ENCODE data around the gene NFKBIZ. TPM values are rescaled to one million over a fixed set of nuclear protein-coding genes. Genes with fewer than 3 reads are reported as not detected.

The NFKBIZ gene
- total RNA-seq, 1 experiment from 2014 or later = 63.0 TPM

DNA sequence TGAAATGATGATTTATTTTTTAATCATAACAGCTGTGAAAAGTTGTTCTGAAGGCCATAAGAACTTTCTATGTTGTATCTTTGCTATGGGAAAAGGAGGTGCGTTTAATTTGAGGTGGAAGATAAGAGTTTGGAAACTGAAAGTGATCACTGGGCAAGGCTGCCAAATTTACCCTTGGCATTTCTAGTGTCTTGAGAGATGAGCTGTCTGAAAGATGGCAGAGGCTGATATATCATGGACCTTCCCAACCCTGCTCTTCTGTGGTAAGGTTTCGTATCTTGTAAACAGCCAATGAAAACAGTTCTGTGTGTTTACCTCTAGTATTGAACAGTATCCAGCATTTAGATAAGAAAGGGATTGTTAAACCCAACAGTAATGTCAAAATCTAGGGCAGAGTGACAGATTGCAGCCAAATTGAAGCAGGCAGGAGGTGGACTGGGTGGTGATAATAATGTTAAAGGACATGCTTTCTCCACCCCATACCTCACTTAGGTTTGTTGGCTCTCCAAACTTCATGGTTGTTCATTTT lies 15.8 kb upstream of the NFKBIZ start:
- no peaks in the 10 kb centered on the region for H3K9me2 ChIP-seq (replicated peaks; ENCODE audit: low read length)
- no peaks in the 10 kb centered on the region for H4K20me1 ChIP-seq (ENCODE audit: low read length)
- H3K9me3 ChIP-seq (ENCODE audit: low read length) = no peaks in the 10 kb centered on the region
- H3F3A ChIP-seq (ENCODE audit: low read length, unreplicated experiment) = no peaks in the 10 kb centered on the region
- H3K27me3 ChIP-seq (ENCODE audit: low read length) = no peaks in the 10 kb centered on the region
- no peaks in the 10 kb centered on the region for H3K36me3 ChIP-seq (ENCODE audit: low read depth, low read length)
- intact Hi-C loops (cut with micrococcal nuclease) = no loop called here
- ChIA-PET CTCF (no interaction called here), POLR2A (ENCODE audit: unreplicated experiment) (no interaction called here)
- no peak overlapping the region for H3K4me3 ChIP-seq (ENCODE audit: low read length)
- H3K4me2 ChIP-seq (ENCODE audit: low read length) = no peak overlapping the region
- peaks cover 2% of the 10 kb centered on the region; the same call in 1 of the 2 replicates for H3K79me2 ChIP-seq (ENCODE audit: low read length)
- H3K9ac ChIP-seq (ENCODE audit: low read length) = no peak overlapping the region
- TF ChIP-seq, protein P1, sequence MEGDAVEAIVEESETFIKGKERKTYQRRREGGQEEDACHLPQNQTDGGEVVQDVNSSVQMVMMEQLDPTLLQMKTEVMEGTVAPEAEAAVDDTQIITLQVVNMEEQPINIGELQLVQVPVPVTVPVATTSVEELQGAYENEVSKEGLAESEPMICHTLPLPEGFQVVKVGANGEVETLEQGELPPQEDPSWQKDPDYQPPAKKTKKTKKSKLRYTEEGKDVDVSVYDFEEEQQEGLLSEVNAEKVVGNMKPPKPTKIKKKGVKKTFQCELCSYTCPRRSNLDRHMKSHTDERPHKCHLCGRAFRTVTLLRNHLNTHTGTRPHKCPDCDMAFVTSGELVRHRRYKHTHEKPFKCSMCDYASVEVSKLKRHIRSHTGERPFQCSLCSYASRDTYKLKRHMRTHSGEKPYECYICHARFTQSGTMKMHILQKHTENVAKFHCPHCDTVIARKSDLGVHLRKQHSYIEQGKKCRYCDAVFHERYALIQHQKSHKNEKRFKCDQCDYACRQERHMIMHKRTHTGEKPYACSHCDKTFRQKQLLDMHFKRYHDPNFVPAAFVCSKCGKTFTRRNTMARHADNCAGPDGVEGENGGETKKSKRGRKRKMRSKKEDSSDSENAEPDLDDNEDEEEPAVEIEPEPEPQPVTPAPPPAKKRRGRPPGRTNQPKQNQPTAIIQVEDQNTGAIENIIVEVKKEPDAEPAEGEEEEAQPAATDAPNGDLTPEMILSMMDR (conservative IDR thresholded peaks at IDR 0.05; ENCODE audit: low read depth, low read length) = no peak
- peaks cover 18% of the 10 kb centered on the region for H3K4me1 ChIP-seq (ENCODE audit: insufficient read depth, low read length)
- BruUV-seq (replicated peaks) = no TSS peak
- ATAC-seq (no peak), DNase-seq (no peak)
- H3K27ac ChIP-seq (ENCODE audit: low read length) = no peak overlapping the region
- H2AFZ ChIP-seq (ENCODE audit: low read length) = no peak overlapping the region

DNA sequence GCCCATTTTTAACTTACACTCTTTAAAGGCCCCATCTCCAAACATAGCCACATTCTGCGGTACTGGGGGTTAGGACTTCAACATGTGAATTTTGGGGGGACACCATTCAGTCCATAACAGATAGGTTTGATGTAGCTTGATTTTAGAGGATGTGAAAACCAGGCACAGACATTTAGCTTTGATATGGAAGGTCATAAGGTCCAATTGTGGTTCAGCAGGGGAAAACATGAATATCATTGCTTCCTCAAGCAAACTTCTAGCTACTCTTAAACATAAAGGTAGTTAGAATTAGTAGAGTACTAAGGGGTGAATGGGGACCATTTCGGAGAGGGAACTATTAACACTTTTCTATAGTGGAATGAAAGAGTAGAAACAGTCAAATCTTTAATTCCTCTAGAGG lies 13.6 kb upstream of the NFKBIZ start:
- H3F3A ChIP-seq (ENCODE audit: low read length, unreplicated experiment) = no peaks in the 10 kb centered on the region
- H3K4me2 ChIP-seq (ENCODE audit: low read length) = no peak overlapping the region
- H3K79me2 ChIP-seq (ENCODE audit: low read length) = no peaks in the 10 kb centered on the region
- no TSS peak for BruUV-seq (replicated peaks)
- no peak overlapping the region for H3K27ac ChIP-seq (ENCODE audit: low read length)
- H4K20me1 ChIP-seq (ENCODE audit: low read length) = no peaks in the 10 kb centered on the region
- H3K27me3 ChIP-seq (ENCODE audit: low read length) = no peaks in the 10 kb centered on the region
- H3K36me3 ChIP-seq (ENCODE audit: low read depth, low read length) = no peaks in the 10 kb centered on the region
- H3K9ac ChIP-seq (ENCODE audit: low read length) = no peak overlapping the region
- no peak overlapping the region for H2AFZ ChIP-seq (ENCODE audit: low read length)
- intact Hi-C loops (cut with micrococcal nuclease) = no loop called here
- ChIA-PET POLR2A (ENCODE audit: unreplicated experiment) (no interaction called here), CTCF (no interaction called here)
- DNase-seq (no peak), ATAC-seq (no peak)
- peaks cover 8% of the 10 kb centered on the region; the same call in 1 of the 2 replicates for H3K4me1 ChIP-seq (ENCODE audit: insufficient read depth, low read length)
- no peaks in the 10 kb centered on the region for H3K9me3 ChIP-seq (ENCODE audit: low read length)
- TF ChIP-seq, protein P1 (conservative IDR thresholded peaks at IDR 0.05; ENCODE audit: low read depth, low read length) = no peak
- TF ChIP-seq EZH2 (IDR thresholded peaks at IDR 0.05; ENCODE audit: low read length, unreplicated experiment) (no peak), EZH2phosphoT487 (IDR thresholded peaks at IDR 0.05; ENCODE audit: borderline replicate concordance, low read length) (no peak)
- H3K4me3 ChIP-seq (ENCODE audit: low read length) = no peak overlapping the region
- H3K9me2 ChIP-seq (replicated peaks; ENCODE audit: low read length) = no peaks in the 10 kb centered on the region

DNA sequence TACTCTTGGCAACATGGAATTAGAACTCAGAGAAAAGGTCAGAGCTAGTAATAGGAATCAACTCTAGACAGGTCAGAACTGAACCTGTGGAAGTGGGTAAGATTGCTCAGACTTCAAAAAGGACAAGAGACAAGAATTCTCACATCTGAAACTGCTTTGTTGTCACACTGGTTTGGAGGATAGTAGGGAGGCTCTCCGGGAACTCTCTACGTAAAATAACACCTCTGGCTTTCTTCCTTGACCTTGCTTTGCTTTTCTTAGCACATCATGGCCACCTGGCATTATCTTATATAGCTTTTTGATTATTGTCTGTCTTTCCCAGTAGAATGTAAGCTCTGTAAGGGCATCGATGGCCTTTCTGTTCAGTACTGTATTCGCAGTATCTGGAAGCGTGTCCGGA lies 13.2 kb upstream of the NFKBIZ start:
- no peak for ATAC-seq
- Histone ChIP-seq H3K4me1 (ENCODE audit: insufficient read depth, low read length) (peaks cover 8% of the 10 kb centered on the region; the same call in 1 of the 2 replicates), H3K4me2 (ENCODE audit: low read length) (no peak overlapping the region), H3K27me3 (ENCODE audit: low read length) (no peaks in the 10 kb centered on the region), H3F3A (ENCODE audit: low read length, unreplicated experiment) (no peaks in the 10 kb centered on the region), H3K79me2 (ENCODE audit: low read length) (no peaks in the 10 kb centered on the region), H4K20me1 (ENCODE audit: low read length) (no peaks in the 10 kb centered on the region), H3K36me3 (ENCODE audit: low read depth, low read length) (no peaks in the 10 kb centered on the region), H3K9ac (ENCODE audit: low read length) (no peak overlapping the region), H3K4me3 (ENCODE audit: low read length) (no peak overlapping the region), H3K9me2 (replicated peaks; ENCODE audit: low read length) (no peaks in the 10 kb centered on the region), H3K27ac (ENCODE audit: low read length) (no peak overlapping the region), H3K9me3 (ENCODE audit: low read length) (no peaks in the 10 kb centered on the region), H2AFZ (ENCODE audit: low read length) (no peak overlapping the region)
- DNase-seq = no peak
- BruUV-seq (replicated peaks) = no TSS peak
- CTCF ChIA-PET = no interaction called here
- intact Hi-C loops (cut with micrococcal nuclease) = no loop called here
- TF ChIP-seq EZH2phosphoT487 (IDR thresholded peaks at IDR 0.05; ENCODE audit: borderline replicate concordance, low read length) = no peak
- TF ChIP-seq, protein P1 (conservative IDR thresholded peaks at IDR 0.05; ENCODE audit: low read depth, low read length) = no peak
- TF ChIP-seq EZH2 (IDR thresholded peaks at IDR 0.05; ENCODE audit: low read length, unreplicated experiment) = no peak
- POLR2A ChIA-PET (ENCODE audit: unreplicated experiment) = no interaction called here

All from PC-3 (cell line).